Measurements from ENCODE around the gene EIF4G1. TPM values are rescaled to one million over a fixed set of nuclear protein-coding genes. Genes with fewer than 3 reads are reported as not detected.

The EIF4G1 gene
- total RNA-seq, 3 donors from 2014 or later = 990 to 1,057 (median 1,007) TPM

- Mint-ChIP-seq H3K4me1 (ENCODE audit: low read depth) (peaks cover 11% of the 10 kb centered on the region), H3K4me3 (no peak overlapping the region), H3K9me3 (no peaks in the 10 kb centered on the region), H3K27me3 (ENCODE audit: low read depth) (peaks cover 60% of the 10 kb centered on the region), H3K36me3 (ENCODE audit: insufficient read depth) (no peaks in the 10 kb centered on the region)
- DNase-seq (no peak), ATAC-seq (no peak)
Measured at GRCh38 chr3:184383033-184383740, 68.8 kb downstream of the EIF4G1 start.

GRCh38 chr3:184384342-184384741 lies 69.9 kb downstream of the EIF4G1 start:
- Mint-ChIP-seq H3K4me3 (no peak overlapping the region), H3K27me3 (ENCODE audit: low read depth) (peaks cover 48% of the 10 kb centered on the region), H3K36me3 (ENCODE audit: insufficient read depth) (no peaks in the 10 kb centered on the region), H3K4me1 (ENCODE audit: low read depth) (peaks cover 8% of the 10 kb centered on the region), H3K9me3 (no peaks in the 10 kb centered on the region)
- ATAC-seq = no peak
- DNase-seq = no peak

Other genes with a start within 250 kb of the EIF4G1 start
- gene HTR3E, start 217.5 kb upstream of the EIF4G1 start, total RNA-seq = not detected
- gene EIF2B5, start 179.2 kb upstream of the EIF4G1 start, total RNA-seq = 10 to 100 TPM; 91.7 to 94.5 (median 92.6) TPM
- gene DVL3, start 159.2 kb upstream of the EIF4G1 start, total RNA-seq = 10 to 100 TPM; 38.7 to 46.4 (median 40.3) TPM
- gene AP2M1, start 139.8 kb upstream of the EIF4G1 start, total RNA-seq = 100 to 1,000 TPM; 242 to 255 (median 251) TPM
- 10 to 100 TPM; 79.7 to 91.2 (median 84.4) TPM for gene ABCF3, start 128.4 kb upstream of the EIF4G1 start, total RNA-seq
- under 1 TPM in 1 of 3 donors, not detected in 2; 0.16 TPM for gene VWA5B2, start 85.0 kb upstream of the EIF4G1 start, total RNA-seq
- 10 to 100 TPM; 89.9 to 93.7 (median 92.5) TPM for gene ALG3, start 65.6 kb upstream of the EIF4G1 start, total RNA-seq
- gene EEF1AKMT4, start 64.9 kb upstream of the EIF4G1 start, total RNA-seq = 10 to 100 TPM; 15.2 to 19.7 (median 18.1) TPM
- under 1 TPM; 0.34 to 0.53 (median 0.35) TPM for gene CAMK2N2, start 53.1 kb upstream of the EIF4G1 start, total RNA-seq
- not detected for gene ECE2, start 38.6 kb upstream of the EIF4G1 start, total RNA-seq
- 100 to 1,000 TPM; 497 to 520 (median 498) TPM for gene PSMD2, start 15.4 kb upstream of the EIF4G1 start, total RNA-seq
- gene FAM131A, start 23.0 kb downstream of the EIF4G1 start, total RNA-seq = 1 to 10 TPM; 3.5 to 4.4 (median 3.7) TPM
- gene CLCN2, start 47.0 kb downstream of the EIF4G1 start, total RNA-seq = 1 to 10 TPM; 4.5 to 5.2 (median 5.0) TPM
- 100 to 1,000 TPM; 146 to 170 (median 165) TPM for gene POLR2H, start 47.1 kb downstream of the EIF4G1 start, total RNA-seq
- gene THPO, start 63.6 kb downstream of the EIF4G1 start, total RNA-seq = not detected
- under 1 TPM in 2 of 3 donors, not detected in 1; 0.11 to 0.33 TPM for gene CHRD, start 65.4 kb downstream of the EIF4G1 start, total RNA-seq
- under 1 TPM in 1 of 3 donors, not detected in 2; 0.15 TPM for gene EPHB3, start 247.2 kb downstream of the EIF4G1 start, total RNA-seq